Measurements from ENCODE around the gene IRS2.

Gene IRS2

DNA sequence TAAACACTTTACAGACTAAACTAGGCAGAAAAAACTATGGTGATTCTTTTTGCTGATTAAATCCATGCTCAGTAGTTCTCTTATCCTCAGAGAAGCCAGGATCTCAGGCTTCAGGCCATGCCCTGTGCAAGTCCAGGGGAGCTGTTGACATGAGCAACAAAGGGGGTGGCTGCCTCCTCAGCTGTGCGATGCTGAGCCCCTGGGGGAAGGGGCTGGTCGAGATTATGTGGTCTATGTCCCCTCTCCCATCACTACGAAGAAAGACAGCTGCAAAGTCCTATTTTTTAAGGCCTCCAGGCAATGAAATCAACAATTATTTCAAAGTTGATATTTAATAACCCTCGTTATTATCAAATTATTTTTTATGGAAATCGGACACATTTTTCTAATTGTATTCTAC lies 37.0 kb downstream of the IRS2 start:
- peaks cover 2% of the 10 kb centered on the region for H3K4me1 ChIP-seq (ENCODE audit: insufficient read depth, low read length)
- no peaks in the 10 kb centered on the region for H3K27me3 ChIP-seq (ENCODE audit: insufficient read depth, low read length)
- peaks cover 17% of the 10 kb centered on the region; the same call in 1 of the 2 replicates for H3K36me3 ChIP-seq (ENCODE audit: insufficient read depth, low read depth, low read length)
- no peaks in the 10 kb centered on the region for H3K9me3 ChIP-seq (ENCODE audit: insufficient read depth, low read depth, low read length)
- no peak overlapping the region for H3K9ac ChIP-seq (ENCODE audit: low read depth, low read length)
- no peak overlapping the region for H3K4me3 ChIP-seq (ENCODE audit: low read length)
- no peak overlapping the region for H3K27ac ChIP-seq (ENCODE audit: low read length)

DNA sequence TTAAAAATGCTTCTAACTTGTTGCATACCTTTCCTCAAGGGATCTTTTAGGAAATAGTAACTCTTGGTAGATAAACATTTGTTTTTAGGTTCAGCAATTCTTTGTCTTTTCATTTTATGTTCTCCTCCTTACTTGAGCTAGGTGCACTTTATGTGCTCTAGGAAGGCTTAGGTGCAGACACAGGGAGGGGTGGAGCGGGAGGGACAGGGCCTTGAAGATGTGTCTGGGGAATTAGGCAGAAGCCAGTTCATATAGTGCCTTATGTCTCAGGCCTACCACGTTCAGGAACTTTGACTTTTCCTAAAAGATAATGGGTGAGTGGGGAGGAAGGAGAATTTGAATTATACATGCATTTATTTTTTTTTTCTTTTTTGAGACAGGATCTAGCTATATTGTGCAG lies 37.7 kb downstream of the IRS2 start:
- Histone ChIP-seq H3K9ac (ENCODE audit: low read depth, low read length) (no peak overlapping the region), H3K27me3 (ENCODE audit: insufficient read depth, low read length) (no peaks in the 10 kb centered on the region), H3K27ac (ENCODE audit: low read length) (no peak overlapping the region), H3K4me1 (ENCODE audit: insufficient read depth, low read length) (peaks cover 4% of the 10 kb centered on the region), H3K9me3 (ENCODE audit: insufficient read depth, low read depth, low read length) (no peaks in the 10 kb centered on the region), H3K36me3 (ENCODE audit: insufficient read depth, low read depth, low read length) (peaks cover 10% of the 10 kb centered on the region; the same call in 1 of the 2 replicates), H3K4me3 (ENCODE audit: low read length) (no peak overlapping the region)

DNA sequence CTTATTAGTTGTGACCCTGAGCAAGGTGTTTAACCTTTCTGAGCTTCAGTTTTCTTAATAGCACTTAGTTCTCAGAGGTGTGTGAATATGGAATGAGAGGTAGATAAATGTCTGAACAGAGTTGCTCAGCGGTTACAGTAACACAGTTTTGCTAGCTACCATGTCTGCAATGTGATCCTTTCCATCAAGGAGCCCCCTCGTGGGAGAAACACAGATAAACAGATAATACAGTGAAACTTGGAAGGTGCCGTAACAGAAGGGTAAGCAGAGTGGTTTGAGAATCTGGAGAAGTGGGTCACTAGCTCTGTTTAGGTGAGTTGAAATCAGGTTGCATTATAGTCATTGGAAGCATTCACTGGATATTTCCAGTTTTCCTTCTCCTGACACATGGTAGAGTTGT lies 38.9 kb downstream of the IRS2 start:
- peaks cover 2% of the 10 kb centered on the region; the same call in 1 of the 2 replicates for H3K36me3 ChIP-seq (ENCODE audit: insufficient read depth, low read depth, low read length)
- no peaks in the 10 kb centered on the region for H3K9me3 ChIP-seq (ENCODE audit: insufficient read depth, low read depth, low read length)
- H3K4me1 ChIP-seq (ENCODE audit: insufficient read depth, low read length) = peaks cover 4% of the 10 kb centered on the region
- H3K9ac ChIP-seq (ENCODE audit: low read depth, low read length) = no peak overlapping the region
- H3K27me3 ChIP-seq (ENCODE audit: insufficient read depth, low read length) = no peaks in the 10 kb centered on the region
- no peak overlapping the region for H3K27ac ChIP-seq (ENCODE audit: low read length)
- no peak overlapping the region for H3K4me3 ChIP-seq (ENCODE audit: low read length)

DNA sequence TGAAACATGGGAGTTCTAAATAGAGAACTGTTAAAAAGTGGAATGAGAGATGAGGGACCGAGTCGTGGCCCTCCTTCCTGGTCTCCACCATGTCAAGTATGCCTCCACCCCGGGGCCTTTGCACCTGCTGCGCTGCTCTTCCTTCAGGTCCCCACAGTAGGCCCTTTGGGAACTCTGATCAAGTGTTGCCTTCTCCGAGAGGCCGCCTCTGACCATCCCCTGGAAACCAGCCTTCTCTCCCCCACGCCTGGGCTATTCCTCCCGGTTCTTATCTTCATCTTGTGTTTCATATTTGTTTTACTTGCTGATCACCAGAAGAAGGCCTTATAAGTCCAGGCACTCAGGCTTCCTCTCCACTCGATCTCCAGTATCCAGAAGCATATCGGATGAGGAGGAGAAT lies 40.0 kb downstream of the IRS2 start:
- peaks cover 4% of the 10 kb centered on the region for H3K4me1 ChIP-seq (ENCODE audit: insufficient read depth, low read length)
- no peaks in the 10 kb centered on the region for H3K27me3 ChIP-seq (ENCODE audit: insufficient read depth, low read length)
- H3K4me3 ChIP-seq (ENCODE audit: low read length) = no peak overlapping the region
- H3K9ac ChIP-seq (ENCODE audit: low read depth, low read length) = no peak overlapping the region
- no peaks in the 10 kb centered on the region for H3K36me3 ChIP-seq (ENCODE audit: insufficient read depth, low read depth, low read length)
- H3K27ac ChIP-seq (ENCODE audit: low read length) = no peak overlapping the region
- H3K9me3 ChIP-seq (ENCODE audit: insufficient read depth, low read depth, low read length) = no peaks in the 10 kb centered on the region

- H3K4me3 ChIP-seq (ENCODE audit: low read length) = no peak overlapping the region
Measured at GRCh38 chr13:109745702-109746101, 40.7 kb downstream of the IRS2 start.

GRCh38 chr13:109745060-109745459 lies 41.3 kb downstream of the IRS2 start:
- Histone ChIP-seq H3K9me3 (ENCODE audit: insufficient read depth, low read depth, low read length) (no peaks in the 10 kb centered on the region), H3K27me3 (ENCODE audit: insufficient read depth, low read length) (no peaks in the 10 kb centered on the region), H3K36me3 (ENCODE audit: insufficient read depth, low read depth, low read length) (no peaks in the 10 kb centered on the region), H3K27ac (ENCODE audit: low read length) (no peak overlapping the region), H3K4me3 (ENCODE audit: low read length) (no peak overlapping the region), H3K9ac (ENCODE audit: low read depth, low read length) (no peak overlapping the region), H3K4me1 (ENCODE audit: insufficient read depth, low read length) (peaks cover 4% of the 10 kb centered on the region)

More at GRCh38 chr13:109745702-109746101, 40.7 kb downstream of the IRS2 start:
- Histone ChIP-seq H3K36me3 (ENCODE audit: insufficient read depth, low read depth, low read length) (no peaks in the 10 kb centered on the region), H3K4me1 (ENCODE audit: insufficient read depth, low read length) (peaks cover 4% of the 10 kb centered on the region), H3K27me3 (ENCODE audit: insufficient read depth, low read length) (no peaks in the 10 kb centered on the region), H3K9ac (ENCODE audit: low read depth, low read length) (no peak overlapping the region), H3K9me3 (ENCODE audit: insufficient read depth, low read depth, low read length) (no peaks in the 10 kb centered on the region), H3K27ac (ENCODE audit: low read length) (no peak overlapping the region)

GRCh38 chr13:109744512-109745051 lies 41.8 kb downstream of the IRS2 start:
- no peak overlapping the region for H3K27ac ChIP-seq (ENCODE audit: low read length)
- H3K4me1 ChIP-seq (ENCODE audit: insufficient read depth, low read length) = peaks cover 4% of the 10 kb centered on the region
- H3K4me3 ChIP-seq (ENCODE audit: low read length) = no peak overlapping the region
- no peaks in the 10 kb centered on the region for H3K27me3 ChIP-seq (ENCODE audit: insufficient read depth, low read length)
- H3K36me3 ChIP-seq (ENCODE audit: insufficient read depth, low read depth, low read length) = no peaks in the 10 kb centered on the region
- H3K9me3 ChIP-seq (ENCODE audit: insufficient read depth, low read depth, low read length) = no peaks in the 10 kb centered on the region
- no peak overlapping the region for H3K9ac ChIP-seq (ENCODE audit: low read depth, low read length)

- Histone ChIP-seq H3K27ac (ENCODE audit: low read length) (no peak overlapping the region), H3K36me3 (ENCODE audit: insufficient read depth, low read depth, low read length) (no peaks in the 10 kb centered on the region), H3K4me1 (ENCODE audit: insufficient read depth, low read length) (peaks cover 4% of the 10 kb centered on the region), H3K9me3 (ENCODE audit: insufficient read depth, low read depth, low read length) (no peaks in the 10 kb centered on the region), H3K4me3 (ENCODE audit: low read length) (no peak overlapping the region), H3K9ac (ENCODE audit: low read depth, low read length) (no peak overlapping the region), H3K27me3 (ENCODE audit: insufficient read depth, low read length) (no peaks in the 10 kb centered on the region)
Measured at GRCh38 chr13:109743706-109744453, 42.5 kb downstream of the IRS2 start.

DNA sequence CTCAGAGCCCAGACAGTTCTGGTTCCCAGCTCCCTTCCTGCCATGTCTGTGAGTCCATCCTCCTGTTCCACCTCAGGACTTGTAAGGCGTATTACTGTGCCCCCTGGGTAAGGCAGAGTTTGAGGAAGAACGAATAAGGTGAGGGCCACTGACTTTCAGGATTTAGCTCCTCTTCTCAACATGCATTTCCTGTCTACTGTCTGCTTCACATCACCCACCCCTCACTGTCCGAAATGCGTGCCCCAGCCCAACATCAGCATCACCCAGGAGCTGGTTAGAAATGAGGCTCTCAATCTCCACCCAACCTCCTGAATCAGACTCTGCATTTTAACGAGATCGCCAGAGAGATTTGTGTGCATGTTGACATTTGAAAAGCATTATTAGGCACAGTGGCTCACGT lies 44.4 kb downstream of the IRS2 start:
- Histone ChIP-seq H3K4me3 (ENCODE audit: low read length) (no peak overlapping the region), H3K27me3 (ENCODE audit: insufficient read depth, low read length) (no peaks in the 10 kb centered on the region), H3K36me3 (ENCODE audit: insufficient read depth, low read depth, low read length) (no peaks in the 10 kb centered on the region), H3K27ac (ENCODE audit: low read length) (no peak overlapping the region), H3K9ac (ENCODE audit: low read depth, low read length) (no peak overlapping the region), H3K9me3 (ENCODE audit: insufficient read depth, low read depth, low read length) (no peaks in the 10 kb centered on the region), H3K4me1 (ENCODE audit: insufficient read depth, low read length) (peaks cover 4% of the 10 kb centered on the region)

DNA sequence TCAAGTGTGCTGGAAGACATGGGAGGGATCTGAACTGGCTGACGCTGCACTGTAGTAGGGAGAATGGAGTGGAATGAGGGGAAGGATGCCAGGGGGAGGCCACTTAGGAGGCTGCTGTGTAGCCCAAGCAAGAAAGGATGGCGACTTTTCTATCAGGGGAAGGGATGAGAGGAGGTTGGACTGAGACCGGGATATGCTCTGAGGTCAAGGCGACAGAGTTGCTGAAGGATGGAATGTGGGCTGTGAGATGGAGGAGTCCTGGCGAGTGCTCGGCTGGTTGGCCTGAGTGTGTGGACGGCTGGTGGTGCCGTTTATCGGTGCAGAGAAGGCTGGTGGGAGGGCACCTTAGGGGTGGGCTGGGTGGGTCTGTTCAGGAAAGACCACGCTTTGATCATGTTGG lies 45.7 kb downstream of the IRS2 start:
- H3K27me3 ChIP-seq (ENCODE audit: insufficient read depth, low read length) = no peaks in the 10 kb centered on the region
- H3K27ac ChIP-seq (ENCODE audit: low read length) = no peak overlapping the region
- H3K36me3 ChIP-seq (ENCODE audit: insufficient read depth, low read depth, low read length) = no peaks in the 10 kb centered on the region
- H3K9ac ChIP-seq (ENCODE audit: low read depth, low read length) = no peak overlapping the region
- H3K9me3 ChIP-seq (ENCODE audit: insufficient read depth, low read depth, low read length) = no peaks in the 10 kb centered on the region
- H3K4me3 ChIP-seq (ENCODE audit: low read length) = no peak overlapping the region
- H3K4me1 ChIP-seq (ENCODE audit: insufficient read depth, low read length) = peaks cover 4% of the 10 kb centered on the region

DNA sequence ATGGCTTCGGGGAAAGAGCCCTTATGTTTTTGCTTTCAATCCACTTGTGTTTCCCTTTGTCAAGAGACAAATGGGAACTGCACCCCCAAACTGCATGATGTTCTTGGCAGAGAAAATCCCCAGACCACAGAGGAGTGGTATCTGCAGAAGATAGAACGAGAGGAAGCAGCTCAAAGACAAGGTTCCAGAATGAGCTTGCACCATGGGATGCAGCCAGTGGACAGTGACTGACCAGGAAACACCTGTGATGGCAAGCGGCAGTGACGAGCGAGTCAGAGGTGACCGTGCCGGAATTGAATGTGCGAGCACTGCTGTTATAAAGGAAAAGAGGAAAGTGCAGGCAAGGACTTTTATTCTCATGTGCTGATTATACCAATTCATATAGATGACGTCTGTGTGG lies 46.3 kb downstream of the IRS2 start:
- no peak overlapping the region for H3K4me3 ChIP-seq (ENCODE audit: low read length)
- H3K27ac ChIP-seq (ENCODE audit: low read length) = no peak overlapping the region
- H3K4me1 ChIP-seq (ENCODE audit: insufficient read depth, low read length) = peaks cover 4% of the 10 kb centered on the region
- H3K9ac ChIP-seq (ENCODE audit: low read depth, low read length) = no peak overlapping the region
- H3K27me3 ChIP-seq (ENCODE audit: insufficient read depth, low read length) = no peaks in the 10 kb centered on the region
- no peaks in the 10 kb centered on the region for H3K36me3 ChIP-seq (ENCODE audit: insufficient read depth, low read depth, low read length)
- no peaks in the 10 kb centered on the region for H3K9me3 ChIP-seq (ENCODE audit: insufficient read depth, low read depth, low read length)

DNA sequence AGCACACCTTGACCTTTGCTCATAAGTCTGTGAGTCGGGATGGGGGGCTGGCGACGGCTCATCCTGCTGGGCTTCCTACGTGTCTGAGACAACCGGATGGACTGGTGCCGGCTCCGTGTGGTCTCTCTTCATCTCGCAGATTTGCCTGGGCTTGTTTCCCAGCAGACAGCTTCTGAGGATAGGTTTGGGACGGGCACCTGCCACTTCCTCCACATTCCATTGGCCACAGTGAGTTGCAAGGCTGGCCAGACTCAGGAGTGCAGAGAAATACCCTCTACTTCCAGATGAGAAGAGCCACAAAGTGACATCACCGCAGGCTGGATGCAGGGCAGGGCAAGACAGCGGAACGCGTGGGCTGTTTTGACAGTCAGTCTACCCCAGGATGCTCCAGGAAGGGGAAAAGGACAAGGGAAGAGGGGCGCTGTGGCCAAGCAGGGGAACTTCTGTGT lies 48.1 kb downstream of the IRS2 start:
- Histone ChIP-seq H3K36me3 (ENCODE audit: insufficient read depth, low read depth, low read length) (no peaks in the 10 kb centered on the region), H3K4me1 (ENCODE audit: insufficient read depth, low read length) (no peaks in the 10 kb centered on the region), H3K27ac (ENCODE audit: low read length) (no peak overlapping the region), H3K27me3 (ENCODE audit: insufficient read depth, low read length) (no peaks in the 10 kb centered on the region), H3K9ac (ENCODE audit: low read depth, low read length) (no peak overlapping the region), H3K9me3 (ENCODE audit: insufficient read depth, low read depth, low read length) (no peaks in the 10 kb centered on the region), H3K4me3 (ENCODE audit: low read length) (no peak overlapping the region)

Measured in iPS-20b (cell line).